Natural killer cell treated with Interleukin-12 subunit alpha and Interleukin-12 subunit beta and Interleukin-15 and Interleukin-18, amount 100 ng/mL, for 72 hours (primary cell): ENCODE data around the gene LRRC36. TPM values are rescaled to one million over a fixed set of nuclear protein-coding genes. Genes with fewer than 3 reads are reported as not detected.

Source experiments
- ATAC-seq, 2 donors: fragments of 150-1000 bp; cut with Tn5 transposase in 1 of 2; sonication (Bioruptor Pico), chemical (Tn5 transposase) in 1 of 2; 2 replicates each; pipeline ENCODE4 v1.10.0; 2021
- DNase-seq: peaks from one replicate; pipeline ENCODE4 v3.0.0; 2022; ENCODE audit warnings: low spot score
- H3K27ac Mint-ChIP-seq, 2 donors: 1 replicate in 1 of 2; 2 replicates in 1 of 2; pipeline ENCODE4 v1.8.0; 2022; ENCODE audit warnings: mixed read lengths in 2 of 2, mild to moderate bottlenecking in 1 of 2, moderate library complexity in 1 of 2
- H3K27me3 Mint-ChIP-seq, 2 donors: 1 replicate in 1 of 2; 2 replicates in 1 of 2; pipeline ENCODE4 v1.8.0; 2022; ENCODE audit warnings: mixed read lengths in 2 of 2
- H3K36me3 Mint-ChIP-seq: one replicate; pipeline ENCODE4 v1.8.0; 2022; ENCODE audit warnings: mixed read lengths
- H3K4me1 Mint-ChIP-seq, 2 donors: 1 replicate in 1 of 2; 2 replicates in 1 of 2; pipeline ENCODE4 v1.8.0; 2022; ENCODE audit warnings: low read depth in 2 of 2, mixed read lengths in 2 of 2, mild to moderate bottlenecking in 1 of 2
- H3K4me3 Mint-ChIP-seq: one replicate; pipeline ENCODE4 v1.8.0; 2022; ENCODE audit warnings: mixed read lengths
- H3K9me3 Mint-ChIP-seq: 2 replicates; pipeline ENCODE4 v1.8.0; 2022; ENCODE audit warnings: mixed read lengths
- total RNA-seq, 2 donors: library from RNA; stranded (reverse); gene quantifications; one replicate each; pipeline ENCODE4 v1.2.3, GENCODE V29; 2022

LRRC36 gene
- under 1 TPM in 1 of 2 donors, not detected in 1; 0.61 TPM for total RNA-seq

- Mint-ChIP-seq H3K27ac (peak within 1 kb of the TSS; percentile 55 to 84), H3K36me3 (no peaks in the 10 kb centered on the region), H3K27me3 (peaks cover 12 to 24% of the 10 kb centered on the region in 2 donors), H3K9me3 (no peaks in the 10 kb centered on the region), H3K4me1 (peaks cover 13 to 16% of the 10 kb centered on the region in 2 donors), H3K4me3 (peak within 1 kb of the TSS; percentile 94)
- DNase-seq (peak; percentile 66), ATAC-seq (peak; percentile 82 to 83)
Observed at GRCh38 chr16:67326472-67327309, at the start of gene LRRC36, which contains the start of gene KCTD19. Gene LRRC36 (plus strand): TSS chr16:67326815. CDS start chr16:67326863, 48 bp downstream. Gene KCTD19 (minus strand): TSS chr16:67326741. CDS start chr16:67326707, 34 bp downstream.

- H3K36me3 Mint-ChIP-seq, result peaks cover 5% of the 10 kb centered on the region
- DNase-seq (no peak), ATAC-seq (no peak)
- peaks cover 12 to 16% of the 10 kb centered on the region in 2 donors for H3K4me1 Mint-ChIP-seq
- peak overlapping the region; percentile 58 to 77 for H3K27ac Mint-ChIP-seq
- H3K27me3 Mint-ChIP-seq, result no peaks in the 10 kb centered on the region
- no peaks in the 10 kb centered on the region for H3K9me3 Mint-ChIP-seq
- H3K4me3 Mint-ChIP-seq, result peak overlapping the region; percentile 45
Observed at GRCh38 chr16:67277294-67277998, 49.2 kb upstream of the LRRC36 start.

- no peak for ATAC-seq
- Mint-ChIP-seq H3K9me3 (no peaks in the 10 kb centered on the region), H3K27ac (peak overlapping the region; percentile 58 to 77), H3K27me3 (no peaks in the 10 kb centered on the region), H3K4me1 (peaks cover 12 to 16% of the 10 kb centered on the region in 2 donors), H3K4me3 (peak overlapping the region; percentile 76), H3K36me3 (peaks cover 5% of the 10 kb centered on the region)
- DNase-seq, result no peak
Observed at GRCh38 chr16:67277999-67278772, 48.4 kb upstream of the LRRC36 start.

- Mint-ChIP-seq H3K4me1 (peaks cover 12 to 16% of the 10 kb centered on the region in 2 donors), H3K4me3 (peak overlapping the region; percentile 76), H3K27ac (peak overlapping the region; percentile 43 to 58), H3K9me3 (no peaks in the 10 kb centered on the region), H3K27me3 (no peaks in the 10 kb centered on the region), H3K36me3 (peaks cover 5% of the 10 kb centered on the region)
- DNase-seq (peak; percentile 70), ATAC-seq (peak; percentile 59 to 65)
Observed at GRCh38 chr16:67278773-67279295, 47.8 kb upstream of the LRRC36 start.

- H3K27ac Mint-ChIP-seq, result peak within 1 kb of the TSS; percentile 43 to 58
- H3K4me1 Mint-ChIP-seq, result peaks cover 12 to 16% of the 10 kb centered on the region in 2 donors
- H3K4me3 Mint-ChIP-seq, result peak within 1 kb of the TSS; percentile 76
- DNase-seq (peak; percentile 86), ATAC-seq (peak; percentile 96 to 97)
- H3K36me3 Mint-ChIP-seq, result peaks cover 5% of the 10 kb centered on the region
- no peaks in the 10 kb centered on the region for H3K9me3 Mint-ChIP-seq
- H3K27me3 Mint-ChIP-seq, result no peaks in the 10 kb centered on the region
Observed at GRCh38 chr16:67279296-67280089, 47.1 kb upstream of the LRRC36 start, which contains the start of gene PLEKHG4. Gene PLEKHG4 (plus strand): TSS chr16:67279532. CDS start chr16:67280045, 513 bp downstream.

- Mint-ChIP-seq H3K27me3 (no peaks in the 10 kb centered on the region), H3K36me3 (peaks cover 5% of the 10 kb centered on the region), H3K9me3 (no peaks in the 10 kb centered on the region), H3K4me1 (peaks cover 12 to 14% of the 10 kb centered on the region in 2 donors), H3K4me3 (peak overlapping the region; percentile 48), H3K27ac (no peak overlapping the region)
- DNase-seq (no peak), ATAC-seq (no peak)
Observed at GRCh38 chr16:67280090-67281015, 46.3 kb upstream of the LRRC36 start.

GRCh38 chr16:67281536-67282446, 44.8 kb upstream of the LRRC36 start:
- H3K27me3 Mint-ChIP-seq, result no peaks in the 10 kb centered on the region
- no peaks in the 10 kb centered on the region for H3K36me3 Mint-ChIP-seq
- no peak overlapping the region for H3K4me3 Mint-ChIP-seq
- no peak overlapping the region for H3K27ac Mint-ChIP-seq
- DNase-seq, result no peak
- peaks cover 6 to 8% of the 10 kb centered on the region in 2 donors for H3K4me1 Mint-ChIP-seq
- ATAC-seq, result no peak
- H3K9me3 Mint-ChIP-seq, result no peaks in the 10 kb centered on the region

GRCh38 chr16:67282447-67282805, 44.2 kb upstream of the LRRC36 start:
- H3K4me3 Mint-ChIP-seq, result no peak overlapping the region
- no peak for DNase-seq
- H3K36me3 Mint-ChIP-seq, result no peaks in the 10 kb centered on the region
- H3K4me1 Mint-ChIP-seq, result peaks cover 3 to 6% of the 10 kb centered on the region in 2 donors
- no peaks in the 10 kb centered on the region for H3K9me3 Mint-ChIP-seq
- no peak for ATAC-seq
- H3K27ac Mint-ChIP-seq, result no peak overlapping the region
- H3K27me3 Mint-ChIP-seq, result no peaks in the 10 kb centered on the region

GRCh38 chr16:67283039-67283825, 43.4 kb upstream of the LRRC36 start:
- H3K27ac Mint-ChIP-seq, result no peak overlapping the region
- ATAC-seq, result no peak
- no peaks in the 10 kb centered on the region for H3K36me3 Mint-ChIP-seq
- H3K4me3 Mint-ChIP-seq, result no peak overlapping the region
- no peaks in the 10 kb centered on the region for H3K27me3 Mint-ChIP-seq
- peaks cover 0 to 2% of the 10 kb centered on the region in 2 donors for H3K4me1 Mint-ChIP-seq
- no peaks in the 10 kb centered on the region for H3K9me3 Mint-ChIP-seq
- no peak for DNase-seq

- Mint-ChIP-seq H3K4me1 (no peaks in the 10 kb centered on the region), H3K36me3 (no peaks in the 10 kb centered on the region), H3K9me3 (no peaks in the 10 kb centered on the region), H3K27me3 (no peaks in the 10 kb centered on the region), H3K27ac (no peak overlapping the region), H3K4me3 (no peak overlapping the region)
- DNase-seq (no peak), ATAC-seq (no peak)
Observed at GRCh38 chr16:67283826-67284555, 42.6 kb upstream of the LRRC36 start.
